ENCODE data around the gene SLC7A5. TPM values are rescaled to one million over a fixed set of nuclear protein-coding genes. Genes with fewer than 3 reads are reported as not detected.
"Not testable (repeated sequence)": the region's sequence is repeated elsewhere in the genome, so short reads cannot be mapped to it uniquely, and the experiment has no call there.

The SLC7A5 gene
- total RNA-seq, 1 donor from 2014 or later, result 5.1 TPM

DNA sequence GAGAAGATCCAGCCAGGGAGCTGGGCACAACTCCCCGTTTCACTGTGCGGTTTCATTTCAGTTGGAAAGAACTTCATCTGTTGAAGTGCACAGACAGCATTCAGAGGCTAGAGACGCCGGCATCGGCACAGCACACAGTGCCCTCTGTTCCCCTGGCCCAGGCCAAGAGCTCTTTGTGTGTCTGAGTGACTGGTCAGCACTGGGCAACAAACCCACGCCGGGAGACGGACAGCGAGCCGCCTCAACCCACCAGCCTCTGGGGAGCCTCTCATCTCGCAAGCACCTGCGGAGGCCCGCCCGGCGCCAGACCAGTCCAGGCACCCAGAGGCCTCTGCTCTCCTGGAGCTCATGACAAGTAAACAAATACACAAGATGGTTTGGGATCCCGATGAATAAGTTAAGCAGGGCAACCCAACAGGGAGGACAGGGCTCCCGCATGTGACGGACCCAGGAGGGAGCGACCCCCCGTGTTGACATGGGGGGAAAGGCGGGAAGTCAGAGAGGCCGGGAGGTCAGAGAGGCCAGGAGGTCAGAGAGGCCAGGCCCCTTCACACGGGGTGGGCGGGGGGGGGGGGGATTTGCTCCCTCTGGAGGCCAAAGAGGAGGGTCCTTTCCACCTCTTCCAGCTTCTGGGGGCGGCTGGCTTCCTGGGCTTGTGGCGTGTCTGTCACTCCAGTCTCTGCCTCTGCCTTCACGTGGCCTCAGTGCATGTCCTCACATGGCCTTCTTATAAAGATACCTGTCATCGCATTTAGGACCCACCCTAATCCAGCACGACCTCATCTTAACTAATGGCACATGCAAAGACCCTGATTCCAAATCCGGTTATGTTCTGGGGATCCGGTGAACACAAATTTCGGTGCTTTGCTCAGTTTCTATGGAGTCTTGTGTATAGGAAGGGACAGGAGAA is 77.8 kb downstream of the SLC7A5 start:
- DNase-seq, result no peak

DNA sequence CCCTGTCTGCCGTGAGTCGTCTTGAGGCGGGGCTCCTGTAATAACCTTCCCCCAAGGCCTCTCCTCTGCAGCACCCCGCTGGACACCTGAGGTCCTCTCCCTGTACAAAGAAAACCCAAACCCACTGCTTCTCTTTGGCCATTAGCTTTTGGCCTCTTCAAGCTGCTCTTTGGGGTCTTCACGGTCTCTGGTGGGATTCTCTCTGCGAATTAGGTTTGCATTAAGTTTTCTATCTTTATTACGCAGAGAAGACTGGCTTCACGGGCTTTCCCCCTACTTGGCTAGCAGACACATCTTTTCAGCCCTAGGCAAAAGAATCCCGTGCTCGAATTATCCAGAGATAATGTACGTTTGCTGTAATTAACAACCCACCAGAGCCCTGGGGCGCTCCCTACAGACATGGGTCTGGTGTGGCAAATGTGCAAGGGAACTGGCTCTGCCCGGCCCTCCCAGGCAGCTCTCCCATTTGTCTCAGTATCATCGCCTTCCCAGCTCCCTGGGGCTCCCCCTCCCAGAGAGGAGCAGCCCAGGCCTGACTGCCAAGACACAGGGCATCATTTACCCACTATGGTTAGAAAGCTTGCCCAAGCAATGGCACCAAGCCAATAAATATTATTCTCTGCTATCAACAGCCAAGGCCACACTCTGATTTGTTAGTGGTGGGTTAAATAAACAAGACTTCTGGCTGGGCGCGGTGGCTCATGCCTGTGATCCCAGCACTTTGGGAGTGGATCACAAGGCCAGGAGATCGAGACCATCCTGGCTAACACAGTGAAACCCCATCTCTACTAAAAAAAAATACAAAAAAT is 78.8 kb downstream of the SLC7A5 start:
- no peak for DNase-seq

DNA sequence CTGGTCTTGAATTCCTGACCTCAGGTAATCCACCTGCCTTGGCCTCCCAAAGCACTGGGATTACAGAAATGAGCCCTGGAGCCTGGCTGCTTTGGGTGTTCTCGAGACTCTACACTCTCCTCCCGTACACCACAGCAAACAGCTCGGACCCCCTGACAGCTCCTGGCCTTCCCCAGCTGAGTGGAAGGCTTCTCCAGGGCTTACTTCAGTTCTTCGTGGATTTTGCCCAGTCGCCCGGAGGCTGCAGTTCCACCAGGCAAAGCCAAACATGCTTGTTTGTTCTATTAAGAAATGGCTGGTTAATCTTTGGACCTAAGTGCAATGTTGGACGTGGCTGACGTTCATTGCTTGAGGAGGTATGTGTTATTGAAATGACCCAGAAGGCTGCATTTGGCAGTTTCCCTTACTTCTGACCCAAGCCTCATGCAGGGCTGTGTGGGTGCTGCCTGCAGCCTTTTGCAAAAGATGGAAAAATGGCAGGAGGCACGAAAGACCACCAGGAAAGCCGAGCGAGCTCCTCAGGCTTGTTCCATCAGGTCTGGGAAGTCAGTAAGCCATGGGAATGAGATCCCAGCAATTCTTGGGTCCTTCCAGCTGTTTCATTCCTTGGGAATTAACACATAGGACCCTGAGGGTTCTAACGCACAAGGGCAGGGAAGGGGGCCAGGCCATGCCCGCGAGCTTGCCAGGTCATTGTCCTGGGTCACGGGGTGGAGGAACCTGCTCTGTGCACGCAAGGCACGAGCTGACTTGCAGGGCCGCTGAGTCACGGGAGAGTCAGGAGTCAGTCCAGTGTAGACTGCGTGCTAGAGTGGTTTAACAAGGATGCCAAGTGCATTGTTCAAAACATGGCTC is 79.6 kb downstream of the SLC7A5 start:
- DNase-seq, result no peak

DNA sequence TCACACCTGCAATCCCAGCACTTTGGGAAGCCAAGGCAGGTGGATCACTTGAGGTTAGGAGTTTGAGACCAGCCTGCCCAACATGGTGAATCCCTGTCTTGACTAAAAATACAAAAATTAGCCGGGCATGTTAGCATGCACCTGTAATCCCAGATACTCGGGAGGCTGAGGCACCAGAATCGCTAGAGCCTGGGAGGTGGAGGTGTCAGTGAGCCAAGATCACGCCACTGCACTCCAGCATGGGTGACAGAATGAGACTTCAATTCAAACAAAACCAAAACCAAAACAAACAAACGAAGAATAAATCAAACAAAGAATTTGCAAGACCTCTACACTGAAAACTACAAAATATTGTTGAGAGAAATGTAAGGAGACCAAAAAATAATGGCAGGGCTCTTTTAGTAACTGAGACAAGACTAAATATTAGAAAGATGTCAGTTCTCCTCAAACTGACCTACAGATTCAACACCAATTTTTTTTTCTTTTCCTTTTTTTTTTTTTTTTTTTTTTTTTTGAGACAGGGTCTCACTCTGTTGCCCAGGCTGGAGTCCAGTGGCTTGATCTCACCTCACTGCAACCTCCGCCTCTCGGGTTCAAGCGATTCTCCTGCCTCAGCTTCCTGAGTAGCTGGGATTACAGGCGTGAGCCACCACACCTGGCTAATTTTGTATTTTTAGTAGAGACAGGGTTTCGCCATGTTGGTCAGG is 80.4 kb downstream of the SLC7A5 start:
- DNase-seq, result not testable (repeated sequence)

DNA sequence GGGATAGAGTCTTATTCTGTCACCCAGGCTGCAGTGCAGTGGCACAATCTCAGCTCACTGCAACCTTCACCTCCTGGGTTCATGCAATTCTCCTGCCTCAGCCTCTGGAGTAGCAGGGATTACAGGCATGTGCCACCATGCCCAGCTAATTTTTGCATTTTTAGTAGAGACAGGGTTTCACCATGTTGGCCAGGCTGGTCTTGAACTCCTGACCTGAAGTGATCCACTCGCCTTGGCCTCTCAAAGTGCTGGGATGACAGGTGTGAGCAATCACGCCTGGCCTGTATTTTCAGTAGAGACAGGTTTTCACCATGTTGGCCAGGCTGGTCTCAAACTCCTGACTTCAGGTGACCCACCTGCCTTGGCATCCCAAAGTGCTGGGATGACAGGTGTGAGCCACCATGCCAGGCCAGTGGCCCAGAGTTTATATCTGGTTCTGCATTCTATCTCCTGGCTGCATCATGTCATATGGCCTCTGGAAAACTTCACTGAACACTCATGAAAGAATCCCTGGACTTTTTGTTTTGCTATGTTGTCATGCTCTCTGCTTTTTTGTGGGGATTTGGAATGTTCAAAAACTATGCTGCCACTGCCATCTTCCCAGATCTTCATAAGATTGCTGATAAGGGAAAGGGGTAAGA is 81.7 kb downstream of the SLC7A5 start:
- DNase-seq, result not testable (repeated sequence)

DNA sequence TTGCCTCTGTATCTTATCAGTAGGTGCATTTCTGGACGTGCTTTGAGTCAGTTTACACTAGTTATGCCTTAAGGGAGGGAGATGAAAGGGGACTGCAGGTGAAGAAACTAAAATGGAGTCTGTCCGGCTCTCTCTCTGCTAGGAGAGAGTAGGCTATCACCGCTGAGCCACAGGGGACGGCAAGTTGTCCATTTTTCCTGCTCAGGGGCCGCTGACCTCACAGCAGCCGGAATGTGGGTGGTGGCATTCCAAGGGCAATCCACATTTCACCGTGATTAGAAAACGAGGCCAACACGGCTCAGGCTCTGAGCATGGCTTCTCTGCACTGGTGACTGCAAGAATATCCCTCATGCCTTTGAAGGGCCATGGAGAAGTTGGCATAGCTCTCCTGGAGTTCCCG is 84.5 kb downstream of the SLC7A5 start:
- no peak for DNase-seq

DNA sequence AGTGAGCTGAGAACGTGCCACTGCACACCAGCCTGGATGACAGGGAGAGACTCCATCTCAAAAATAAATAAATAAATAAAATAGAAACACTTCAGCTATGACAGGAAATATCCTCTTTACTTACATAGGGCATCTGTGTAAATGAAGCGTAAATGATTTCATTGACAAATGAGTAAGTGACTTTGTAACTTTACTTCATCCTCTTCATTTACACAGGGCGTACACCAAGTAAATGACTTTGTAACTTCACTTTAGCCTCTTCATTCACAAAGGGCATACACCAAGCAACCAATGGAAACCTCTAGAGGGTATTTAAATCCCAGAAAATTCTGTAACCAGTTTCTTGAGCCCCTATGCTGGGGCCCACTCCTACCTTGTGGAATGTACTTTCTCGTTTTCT is 87.3 kb downstream of the SLC7A5 start:
- no peak for DNase-seq

DNA sequence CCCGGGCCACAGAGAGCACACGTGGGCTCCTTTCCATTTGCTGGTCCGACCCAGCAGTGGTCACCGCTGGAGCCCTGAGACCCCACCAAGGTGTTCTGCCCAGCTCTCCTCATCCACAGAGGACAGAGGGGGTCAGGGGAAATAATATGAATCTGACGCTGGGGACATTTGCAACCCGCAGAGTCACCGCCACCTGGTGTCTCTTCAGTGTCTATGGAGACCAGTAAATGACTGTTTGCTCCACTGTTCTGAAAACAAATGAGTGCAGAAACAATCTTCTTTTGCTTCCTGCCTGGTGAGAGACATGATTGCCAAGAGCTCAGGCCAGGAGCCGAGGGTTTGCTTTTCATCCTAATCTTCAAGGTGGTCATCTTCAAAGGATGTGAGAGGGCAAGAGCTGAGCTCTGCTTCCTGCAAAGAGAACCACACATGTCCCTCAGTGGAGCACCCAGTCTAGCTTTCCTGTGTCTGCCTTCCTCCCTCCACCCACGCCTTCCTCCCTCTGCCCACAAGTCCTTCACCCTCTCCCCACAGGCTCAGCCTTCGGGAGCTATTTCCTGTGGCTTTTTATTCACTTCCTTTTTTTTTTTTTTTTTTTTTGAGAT is 88.8 kb downstream of the SLC7A5 start:
- peak; percentile 65 for DNase-seq

Other genes with a start within 250 kb of the SLC7A5 start
- gene KLHDC4, start 103.5 kb downstream of the SLC7A5 start, total RNA-seq, result 28.2 and 36.4 TPM in 2 replicates
- gene CA5A, start 67.0 kb upstream of the SLC7A5 start, total RNA-seq, result not detected in 2 replicates
- gene BANP, start 81.9 kb upstream of the SLC7A5 start, total RNA-seq, result 23.5 and 36.4 TPM in 2 replicates